Measurements from ENCODE around the gene AMH. TPM values are rescaled to one million over a fixed set of nuclear protein-coding genes. Genes with fewer than 3 reads are reported as not detected.

AMH gene
- total RNA-seq, 1 donor from 2014 or later: 0.89 TPM

GRCh38 chr19:2244125-2244411 lies 5.1 kb upstream of the AMH start:
- DNase-seq (ENCODE audit: missing footprints) (no peak), ATAC-seq (no peak)
- intact Hi-C loops (cut with DNase I): no loop called here

- ATAC-seq (no peak), DNase-seq (ENCODE audit: missing footprints) (no peak)
- intact Hi-C loops (cut with DNase I): no loop called here
Measured at GRCh38 chr19:2244486-2244885, 4.6 kb upstream of the AMH start.

- DNase-seq (ENCODE audit: missing footprints): no peak
- ATAC-seq: no peak
- intact Hi-C loops (cut with DNase I): no loop called here
Measured at GRCh38 chr19:2245273-2245672, 3.9 kb upstream of the AMH start.

- peak; percentile 14 for DNase-seq (ENCODE audit: missing footprints)
- intact Hi-C loops (cut with DNase I): no loop called here
- ATAC-seq: no peak
Measured at GRCh38 chr19:2246014-2246620, 3.0 kb upstream of the AMH start.

GRCh38 chr19:2246801-2247361 lies 2.2 kb upstream of the AMH start:
- peak; percentile 65 for ATAC-seq
- DNase-seq (ENCODE audit: missing footprints): peak; percentile 83
- intact Hi-C loops (cut with DNase I): no loop called here

GRCh38 chr19:2247433-2248101 lies 1.6 kb upstream of the AMH start:
- ATAC-seq: no peak
- DNase-seq (ENCODE audit: missing footprints): peak; percentile 59

GRCh38 chr19:2248136-2249009 lies 750 bp upstream of the AMH start:
- no peak for ATAC-seq
- intact Hi-C loops (cut with DNase I): no loop called here
- peak; percentile 49 for DNase-seq (ENCODE audit: missing footprints)

More at GRCh38 chr19:2247433-2248101, 1.6 kb upstream of the AMH start:
- intact Hi-C loops (cut with DNase I): no loop called here

- no peak for DNase-seq (ENCODE audit: missing footprints)
- peak; percentile 15 for ATAC-seq
- intact Hi-C loops (cut with DNase I): no loop called here
Measured at GRCh38 chr19:2249880-2250765, 1.0 kb downstream of the AMH start.

GRCh38 chr19:2250766-2251105 lies 1.6 kb downstream of the AMH start:
- DNase-seq (ENCODE audit: missing footprints) (no peak), ATAC-seq (no peak)
- intact Hi-C loops (cut with DNase I): no loop called here

GRCh38 chr19:2251106-2252054 lies 2.3 kb downstream of the AMH start:
- ATAC-seq (no peak), DNase-seq (ENCODE audit: missing footprints) (no peak)
- intact Hi-C loops (cut with DNase I): no loop called here

- intact Hi-C loops (cut with DNase I): no loop called here
- ATAC-seq: no peak
- DNase-seq (ENCODE audit: missing footprints): no peak
Measured at GRCh38 chr19:2252055-2252796, 3.1 kb downstream of the AMH start.

GRCh38 chr19:2252797-2253105 lies 3.6 kb downstream of the AMH start:
- ATAC-seq (no peak), DNase-seq (ENCODE audit: missing footprints) (no peak)
- intact Hi-C loops (cut with DNase I): no loop called here

GRCh38 chr19:2253106-2254063 lies 4.3 kb downstream of the AMH start:
- no peak for DNase-seq (ENCODE audit: missing footprints)
- no peak for ATAC-seq
- intact Hi-C loops (cut with DNase I): no loop called here

- ATAC-seq: no peak
- DNase-seq (ENCODE audit: missing footprints): no peak
- intact Hi-C loops (cut with DNase I): no loop called here
Measured at GRCh38 chr19:2254064-2254872, 5.1 kb downstream of the AMH start.

GRCh38 chr19:2255112-2255845 lies 6.2 kb downstream of the AMH start:
- peak; percentile 16 for DNase-seq (ENCODE audit: missing footprints)
- ATAC-seq: no peak
- intact Hi-C loops (cut with DNase I): no loop called here

Measured in Right ventricle myocardium inferior (tissue), 1 donor.